ENCODE results near the gene LZTR1.

Gene LZTR1

GRCh38 chr22:20955548-20955947 lies 26.5 kb upstream of the LZTR1 start:
- no peaks in the 10 kb centered on the region for H3K9me3 Mint-ChIP-seq
- no peak for TF ChIP-seq CTCF (IDR thresholded peaks at IDR 0.05)
- H3K36me3 Mint-ChIP-seq (ENCODE audit: low read depth): peaks cover 29% of the 10 kb centered on the region
- H3K27ac Mint-ChIP-seq: no peak overlapping the region
- H3K4me3 Mint-ChIP-seq: no peak overlapping the region
- DNase-seq: no peak
- peaks cover 32% of the 10 kb centered on the region for H3K4me1 Mint-ChIP-seq
- peaks cover 38% of the 10 kb centered on the region for H3K27me3 Mint-ChIP-seq (ENCODE audit: low read depth, poor library complexity)

GRCh38 chr22:20956258-20957101 lies 25.6 kb upstream of the LZTR1 start:
- TF ChIP-seq CTCF (IDR thresholded peaks at IDR 0.05): no peak
- Mint-ChIP-seq H3K27ac (no peak overlapping the region), H3K27me3 (ENCODE audit: low read depth, poor library complexity) (peaks cover 39% of the 10 kb centered on the region), H3K4me1 (peaks cover 25% of the 10 kb centered on the region), H3K4me3 (peak overlapping the region; percentile 69), H3K9me3 (no peaks in the 10 kb centered on the region), H3K36me3 (ENCODE audit: low read depth) (peaks cover 23% of the 10 kb centered on the region)
- DNase-seq: no peak

GRCh38 chr22:20957102-20957682 lies 24.9 kb upstream of the LZTR1 start:
- TF ChIP-seq CTCF (IDR thresholded peaks at IDR 0.05): no peak
- H3K4me3 Mint-ChIP-seq: peak overlapping the region; percentile 71
- H3K27ac Mint-ChIP-seq: no peak overlapping the region

GRCh38 chr22:20957683-20958431 lies 24.2 kb upstream of the LZTR1 start:
- Mint-ChIP-seq H3K9me3 (no peaks in the 10 kb centered on the region), H3K36me3 (ENCODE audit: low read depth) (peaks cover 16% of the 10 kb centered on the region), H3K27me3 (ENCODE audit: low read depth, poor library complexity) (peaks cover 48% of the 10 kb centered on the region), H3K27ac (no peak overlapping the region), H3K4me1 (peaks cover 11% of the 10 kb centered on the region), H3K4me3 (peak overlapping the region; percentile 71)
- peak; percentile 55 for DNase-seq
- no peak for TF ChIP-seq CTCF (IDR thresholded peaks at IDR 0.05)

More at GRCh38 chr22:20957102-20957682, 24.9 kb upstream of the LZTR1 start:
- Mint-ChIP-seq H3K9me3 (no peaks in the 10 kb centered on the region), H3K27me3 (ENCODE audit: low read depth, poor library complexity) (peaks cover 45% of the 10 kb centered on the region), H3K36me3 (ENCODE audit: low read depth) (peaks cover 23% of the 10 kb centered on the region), H3K4me1 (peaks cover 18% of the 10 kb centered on the region)
- DNase-seq: peak; percentile 46

GRCh38 chr22:20959578-20960461 lies 22.3 kb upstream of the LZTR1 start:
- H3K4me3 Mint-ChIP-seq: no peak overlapping the region
- no peak for TF ChIP-seq CTCF (IDR thresholded peaks at IDR 0.05)
- peaks cover 67% of the 10 kb centered on the region for H3K27me3 Mint-ChIP-seq (ENCODE audit: low read depth, poor library complexity)
- peaks cover 17% of the 10 kb centered on the region for H3K4me1 Mint-ChIP-seq
- no peaks in the 10 kb centered on the region for H3K36me3 Mint-ChIP-seq (ENCODE audit: low read depth)
- H3K27ac Mint-ChIP-seq: no peak overlapping the region
- DNase-seq: no peak
- no peaks in the 10 kb centered on the region for H3K9me3 Mint-ChIP-seq

All from nephron progenitor cell (in vitro differentiated cells).